HEK293T (cell line): ENCODE data around the gene ING4.

Source experiments
- ARNT ChIP-seq: fragments of 450-650 bp; IDR thresholded peaks from 2 replicates; pipeline ENCODE4 v1.6.1; 2017; ENCODE audit warnings: mild to moderate bottlenecking
- BHLHE40 ChIP-seq: fragments of 450-650 bp; IDR thresholded peaks from 2 replicates; pipeline ENCODE4 v1.6.1; 2016; ENCODE audit warnings: mild to moderate bottlenecking, moderate library complexity, borderline replicate concordance
- ELF4 ChIP-seq: fragments of 450-650 bp; IDR thresholded peaks from 2 replicates; pipeline ENCODE4 v1.6.1; 2017; ENCODE audit warnings: antibody characterized with exemption
- FOXA1 ChIP-seq: fragments of 450-650 bp; IDR thresholded peaks from 2 replicates; pipeline ENCODE4 v1.6.1; 2016; ENCODE audit warnings: mild to moderate bottlenecking
- FOXK2 ChIP-seq: fragments of 450-650 bp; IDR thresholded peaks from 2 replicates; pipeline ENCODE4 v1.6.1; 2016; ENCODE audit warnings: mild to moderate bottlenecking
- FOXM1 ChIP-seq: fragments of 450-650 bp; IDR thresholded peaks from 2 replicates; pipeline ENCODE4 v1.6.1; 2017; ENCODE audit warnings: mild to moderate bottlenecking, borderline replicate concordance
- HDGF ChIP-seq: fragments of 450-650 bp; IDR thresholded peaks from 2 replicates; pipeline ENCODE4 v1.6.1; 2017; ENCODE audit warnings: antibody characterized with exemption, borderline replicate concordance
- L3MBTL2 ChIP-seq: fragments of 450-650 bp; conservative IDR thresholded peaks from 2 replicates; pipeline ENCODE4 v1.6.1; 2016; ENCODE audit warnings: mild to moderate bottlenecking
- LEF1 ChIP-seq: fragments of 450-650 bp; IDR thresholded peaks from 2 replicates; pipeline ENCODE4 v1.6.1; 2017; ENCODE audit warnings: mild to moderate bottlenecking, borderline replicate concordance
- NFRKB ChIP-seq: fragments of 450-650 bp; IDR thresholded peaks from 2 replicates; pipeline ENCODE4 v1.6.1; 2016; ENCODE audit warnings: mild to moderate bottlenecking, moderate library complexity
- PKNOX1 ChIP-seq: fragments of 450-650 bp; IDR thresholded peaks from 2 replicates; pipeline ENCODE4 v1.6.1; 2016
- SP1 ChIP-seq: fragments of 450-650 bp; IDR thresholded peaks from 2 replicates; pipeline ENCODE4 v1.6.1; 2017
- SUZ12 ChIP-seq: fragments of 450-650 bp; IDR thresholded peaks from 2 replicates; pipeline ENCODE4 v1.6.1; 2016; ENCODE audit warnings: mild to moderate bottlenecking

- TF ChIP-seq FOXK2 (no peak), ELF4 (no peak), SUZ12 (no peak), FOXM1 (no peak), FOXA1 (no peak), HDGF (no peak), NFRKB (no peak), PKNOX1 (no peak), SP1 (no peak), BHLHE40 (no peak), LEF1 (no peak), L3MBTL2 (no peak), ARNT (no peak)
These were observed 42.6 kb downstream of the ING4 start for GRCh38 chr12:6620137-6620884.
